COLO668 (cell line): Measurements from ENCODE around the gene THAP12.

ENCODE experiments used
- DNase-seq: peaks from one replicate; lab custom pipeline; 2025; ENCODE audit not compliant: unreplicated experiment; lab: John Stamatoyannopoulos, UW

THAP12 gene

GRCh38 chr11:76307978-76308747, 72.8 kb downstream of the THAP12 start:
- no peak for DNase-seq

- no peak for DNase-seq
Observed at GRCh38 chr11:76307396-76307795, 73.5 kb downstream of the THAP12 start.

GRCh38 chr11:76303399-76303798, 77.5 kb downstream of the THAP12 start:
- DNase-seq: no peak

- DNase-seq: no peak
Observed at GRCh38 chr11:76302996-76303395, 77.9 kb downstream of the THAP12 start.
